Measurements from ENCODE around the gene THBS2.
"Not testable (repeated sequence)": the region's sequence is repeated elsewhere in the genome, so short reads cannot be mapped to it uniquely, and the experiment has no call there.

Gene THBS2

GRCh38 chr6:169253337-169254238 lies at the start of gene THBS2:
Gene THBS2, minus strand, starts transcription at chr6:169253846. Its CDS starts 3,062 bp downstream, at chr6:169250784.
- DNase-seq (ENCODE audit: low spot score) = no peak

GRCh38 chr6:169302716-169303115 lies 49.1 kb upstream of the THBS2 start:
- DNase-seq (ENCODE audit: low spot score) = no peak

GRCh38 chr6:169302255-169302654 lies 48.6 kb upstream of the THBS2 start:
- DNase-seq (ENCODE audit: low spot score) = no peak

GRCh38 chr6:169300916-169301315 lies 47.3 kb upstream of the THBS2 start:
- DNase-seq (ENCODE audit: low spot score) = no peak

- not testable (repeated sequence) for DNase-seq (ENCODE audit: low spot score)
These were observed 45.0 kb upstream of the THBS2 start for GRCh38 chr6:169298626-169299025.

GRCh38 chr6:169296622-169297021 lies 43.0 kb upstream of the THBS2 start:
- no peak for DNase-seq (ENCODE audit: low spot score)

GRCh38 chr6:169296170-169296569 lies 42.5 kb upstream of the THBS2 start:
- DNase-seq (ENCODE audit: low spot score) = no peak

GRCh38 chr6:169293196-169293595 lies 39.5 kb upstream of the THBS2 start:
- DNase-seq (ENCODE audit: low spot score) = no peak

GRCh38 chr6:169292338-169293124 lies 38.9 kb upstream of the THBS2 start:
- DNase-seq (ENCODE audit: low spot score) = no peak

- no peak for DNase-seq (ENCODE audit: low spot score)
These were observed 38.1 kb upstream of the THBS2 start for GRCh38 chr6:169291646-169292337.

- DNase-seq (ENCODE audit: low spot score) = no peak
These were observed 37.5 kb upstream of the THBS2 start for GRCh38 chr6:169291148-169291547.

GRCh38 chr6:169289619-169290339 lies 36.1 kb upstream of the THBS2 start:
- DNase-seq (ENCODE audit: low spot score) = no peak

- no peak for DNase-seq (ENCODE audit: low spot score)
These were observed 35.6 kb upstream of the THBS2 start for GRCh38 chr6:169289257-169289618.

- DNase-seq (ENCODE audit: low spot score) = no peak
These were observed 34.9 kb upstream of the THBS2 start for GRCh38 chr6:169288591-169288990.

- DNase-seq (ENCODE audit: low spot score) = no peak
These were observed 34.0 kb upstream of the THBS2 start for GRCh38 chr6:169287675-169288074.

GRCh38 chr6:169286961-169287360 lies 33.3 kb upstream of the THBS2 start:
- no peak for DNase-seq (ENCODE audit: low spot score)

- DNase-seq (ENCODE audit: low spot score) = no peak
These were observed 31.5 kb upstream of the THBS2 start for GRCh38 chr6:169285165-169285564.

- DNase-seq (ENCODE audit: low spot score) = no peak
These were observed 30.3 kb upstream of the THBS2 start for GRCh38 chr6:169283924-169284323.

GRCh38 chr6:169282043-169282442 lies 28.4 kb upstream of the THBS2 start:
- DNase-seq (ENCODE audit: low spot score) = no peak

- DNase-seq (ENCODE audit: low spot score) = no peak
These were observed 24.0 kb upstream of the THBS2 start for GRCh38 chr6:169277619-169278018.

- no peak for DNase-seq (ENCODE audit: low spot score)
These were observed 21.1 kb upstream of the THBS2 start for GRCh38 chr6:169274781-169275180.

- DNase-seq (ENCODE audit: low spot score) = no peak
These were observed 19.9 kb upstream of the THBS2 start for GRCh38 chr6:169273511-169273910.
